Fibroblast of the aortic adventitia (primary cell): ENCODE results near the gene OSBPL3. TPM values are rescaled to one million over a fixed set of nuclear protein-coding genes. Genes with fewer than 3 reads are reported as not detected.

Experiments
- DNase-seq: peaks from one replicate; pipeline ENCODE4 v3.0.0-alpha.2; 2010; ENCODE audit warnings: low read depth
- H3K4me3 ChIP-seq: 2 replicates; pipeline ENCODE4 v1.5.1; 2011; ENCODE audit warnings: low read depth, mild to moderate bottlenecking, control low read depth, low read length, moderate library complexity
- CTCF ChIP-seq: IDR thresholded peaks from 2 replicates; pipeline ENCODE4 v1.5.1; 2011; ENCODE audit warnings: mild to moderate bottlenecking, low read length, control low read depth, inconsistent platforms; ENCODE audit not compliant: insufficient read depth
- total RNA-seq: library from RNA; depleted of rRNA; stranded (reverse); fragments of >200 nt; gene quantifications from 2 replicates; pipeline ENCODE4 v1.2.3, GENCODE V29; 2012; ENCODE audit warnings: low replicate concordance

OSBPL3 gene
- total RNA-seq, 1 donor: 46.0 TPM

- TF ChIP-seq CTCF: no peak
- H3K4me3 ChIP-seq: no peak overlapping the region
- no peak for DNase-seq
Measured at GRCh38 chr7:24959735-24960485, 20.1 kb downstream of the OSBPL3 start.

- DNase-seq: no peak
- H3K4me3 ChIP-seq: no peak overlapping the region
- TF ChIP-seq CTCF: no peak
Measured at GRCh38 chr7:24958399-24958798, 21.6 kb downstream of the OSBPL3 start.

- no peak for DNase-seq
- TF ChIP-seq CTCF: no peak
- no peak overlapping the region for H3K4me3 ChIP-seq
Measured at GRCh38 chr7:24956021-24956420, 24.0 kb downstream of the OSBPL3 start.

GRCh38 chr7:24955313-24955712 lies 24.7 kb downstream of the OSBPL3 start:
- no peak for TF ChIP-seq CTCF
- no peak for DNase-seq
- H3K4me3 ChIP-seq: no peak overlapping the region

- no peak for TF ChIP-seq CTCF
- no peak for DNase-seq
- no peak overlapping the region for H3K4me3 ChIP-seq
Measured at GRCh38 chr7:24952464-24952863, 27.5 kb downstream of the OSBPL3 start.

GRCh38 chr7:24951441-24951980 lies 28.5 kb downstream of the OSBPL3 start:
- DNase-seq: no peak
- H3K4me3 ChIP-seq: no peak overlapping the region
- TF ChIP-seq CTCF: no peak
